ENCODE data around the gene GAL3ST3. TPM values are rescaled to one million over a fixed set of nuclear protein-coding genes. Genes with fewer than 3 reads are reported as not detected.

The GAL3ST3 gene
- total and polyA plus RNA-seq, 4 donors: not detected

DNA sequence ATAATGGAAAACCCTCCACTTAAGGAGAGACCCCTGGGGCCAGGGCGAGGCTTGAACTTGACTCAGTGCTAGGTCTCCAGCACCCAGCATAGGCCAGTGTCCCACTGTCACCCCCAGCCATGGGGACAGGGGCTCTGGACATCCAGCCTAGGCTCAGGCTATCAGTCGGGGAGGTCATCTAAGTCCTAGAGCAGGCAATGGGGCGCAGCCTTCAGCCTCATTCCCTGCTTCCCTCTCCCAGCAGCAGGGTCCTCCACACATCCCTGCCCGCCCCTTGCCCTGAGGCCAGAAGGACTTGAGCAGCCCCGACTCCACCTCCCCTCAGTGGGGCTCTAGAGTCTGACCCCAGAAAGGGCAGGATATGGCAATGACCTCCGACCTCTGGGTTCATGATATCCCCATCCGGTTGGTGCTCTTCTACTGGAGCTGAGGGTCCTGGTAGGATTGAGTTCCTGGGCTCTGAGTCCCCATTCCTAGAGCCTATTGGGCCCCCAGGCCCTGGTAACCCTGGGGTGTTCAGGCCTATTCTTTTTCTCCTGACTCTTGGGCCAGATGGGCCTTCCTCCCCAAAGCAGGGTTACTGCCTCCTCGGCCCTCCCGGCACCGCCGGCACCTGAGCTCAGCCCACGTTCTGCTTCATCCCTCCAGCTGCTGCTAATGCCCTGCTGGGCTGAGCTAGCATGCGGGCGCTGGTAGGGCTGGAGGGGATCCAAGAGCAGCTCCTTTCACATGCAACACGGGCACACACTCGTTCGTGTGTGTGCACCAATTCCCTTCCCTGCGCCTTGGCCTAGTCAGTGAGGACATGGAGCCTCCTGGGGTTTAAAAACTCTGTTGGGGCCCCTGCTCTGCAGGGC, 32.8 kb downstream of the GAL3ST3 start:
- ATAC-seq (ENCODE audit: insufficient read depth, low FRiP score) (no peak), DNase-seq (no peak)
- Histone ChIP-seq H3K27ac (ENCODE audit: low read depth in 1 of 2, low read length in 1 of 2) (peak overlapping the region in 1 of 2 donors; percentile 2), H3K4me3 (no peak overlapping the region), H3K9ac (ENCODE audit: insufficient read depth in 1 of 2, low read length in 2 of 2) (no peak overlapping the region), H3K4me1 (ENCODE audit: control insufficient read depth in 5 of 5, insufficient read depth in 5 of 5, low read length in 5 of 5) (peaks cover 0 to 9% (median 0%) of the 10 kb centered on the region in 5 donors), H3K9me3 (ENCODE audit: control insufficient read depth in 4 of 4, insufficient read depth in 3 of 4, low read length in 3 of 4) (no peaks in the 10 kb centered on the region), H3K36me3 (ENCODE audit: control insufficient read depth in 4 of 4, insufficient read depth in 4 of 4, low read length in 4 of 4) (no peaks in the 10 kb centered on the region), H3K27me3 (ENCODE audit: control insufficient read depth in 3 of 3, insufficient read depth in 3 of 3, low read length in 2 of 3) (peaks cover 0 to 16% (median 13%) of the 10 kb centered on the region in 3 donors)
- 89 to 93% methylated on average over 18 of the region's 18 CpGs for WGBS, 2 donors
- TF ChIP-seq CTCF (IDR thresholded peaks at IDR 0.05; ENCODE audit: control extremely low read depth, extremely low read depth): no peak

DNA sequence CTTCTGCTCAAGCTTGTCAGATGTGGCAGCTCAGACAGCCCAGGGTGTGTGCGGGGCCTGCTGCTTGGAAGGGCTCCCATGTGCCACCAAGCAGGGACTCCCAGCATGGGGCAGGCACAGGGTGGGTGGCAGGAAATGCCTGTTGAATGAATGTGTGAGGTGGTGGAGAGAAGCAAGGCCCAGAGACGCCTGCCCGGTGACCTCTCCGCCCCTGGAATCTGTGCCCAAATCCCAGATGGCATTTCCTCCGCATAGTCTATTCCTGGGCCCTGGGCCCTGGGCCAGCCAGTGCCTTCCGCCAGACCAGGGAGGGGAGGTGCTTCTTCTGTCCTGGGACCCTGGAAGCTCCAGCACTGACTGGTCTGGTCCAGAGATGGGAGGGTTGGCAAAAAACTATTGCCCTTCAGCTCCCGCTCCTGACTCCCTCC, 33.5 kb downstream of the GAL3ST3 start:
- TF ChIP-seq CTCF (IDR thresholded peaks at IDR 0.05; ENCODE audit: control extremely low read depth, extremely low read depth): no peak
- Histone ChIP-seq H3K9me3 (ENCODE audit: control insufficient read depth in 4 of 4, insufficient read depth in 3 of 4, low read length in 3 of 4) (no peaks in the 10 kb centered on the region), H3K4me3 (no peak overlapping the region), H3K36me3 (ENCODE audit: control insufficient read depth in 4 of 4, insufficient read depth in 4 of 4, low read length in 4 of 4) (no peaks in the 10 kb centered on the region), H3K27ac (ENCODE audit: low read depth in 1 of 2, low read length in 1 of 2) (peak overlapping the region in 1 of 2 donors; percentile 2), H3K27me3 (ENCODE audit: control insufficient read depth in 3 of 3, insufficient read depth in 3 of 3, low read length in 2 of 3) (peaks cover 0 to 23% (median 18%) of the 10 kb centered on the region in 3 donors), H3K9ac (ENCODE audit: insufficient read depth in 1 of 2, low read length in 2 of 2) (no peak overlapping the region), H3K4me1 (ENCODE audit: control insufficient read depth in 5 of 5, insufficient read depth in 5 of 5, low read length in 5 of 5) (peaks cover 0 to 9% (median 0%) of the 10 kb centered on the region in 5 donors)
- no peak for ATAC-seq (ENCODE audit: insufficient read depth, low FRiP score)
- 69 to 88% methylated on average over 7 of the region's 7 CpGs for WGBS, 2 donors
- no peak for DNase-seq

DNA sequence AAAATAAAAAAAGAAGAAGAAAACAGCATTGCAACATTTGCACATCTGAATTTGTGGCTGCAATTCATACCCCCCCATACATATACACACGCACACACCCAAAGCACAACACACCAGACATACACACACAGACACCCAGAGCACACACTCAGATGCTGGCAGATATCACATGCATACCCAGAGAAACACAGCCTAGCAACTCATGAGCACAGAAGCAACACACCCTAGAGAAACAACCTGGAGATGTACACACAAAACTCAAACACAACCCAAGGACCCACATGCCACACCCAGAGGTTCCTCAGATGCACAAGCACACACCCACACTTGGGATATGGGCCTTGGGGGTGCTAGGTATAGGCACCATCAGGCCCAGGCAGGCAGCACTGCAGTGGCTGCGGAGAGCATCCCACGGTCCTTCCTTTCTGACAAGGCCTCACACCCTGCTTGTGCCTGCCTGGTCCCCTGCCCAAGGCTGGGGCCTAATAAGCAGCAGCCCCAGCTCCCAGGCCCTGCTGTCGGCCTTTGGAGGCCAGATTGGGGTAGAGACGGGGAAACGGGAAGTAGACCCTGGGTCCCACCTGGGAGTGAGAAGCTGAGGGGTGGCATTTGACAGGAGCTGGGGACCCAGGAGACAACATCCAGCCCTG, 34.0 kb downstream of the GAL3ST3 start:
- WGBS, 2 donors: 76 to 85% methylated on average over 6 of the region's 6 CpGs
- DNase-seq (no peak), ATAC-seq (ENCODE audit: insufficient read depth, low FRiP score) (no peak)
- no peak for TF ChIP-seq CTCF (IDR thresholded peaks at IDR 0.05; ENCODE audit: control extremely low read depth, extremely low read depth)
- peaks cover 0 to 24% (median 20%) of the 10 kb centered on the region in 3 donors for H3K27me3 ChIP-seq (ENCODE audit: control insufficient read depth in 3 of 3, insufficient read depth in 3 of 3, low read length in 2 of 3)
- no peak overlapping the region for H3K9ac ChIP-seq (ENCODE audit: insufficient read depth in 1 of 2, low read length in 2 of 2)
- H3K36me3 ChIP-seq (ENCODE audit: control insufficient read depth in 4 of 4, insufficient read depth in 4 of 4, low read length in 4 of 4): no peaks in the 10 kb centered on the region
- no peak overlapping the region for H3K4me3 ChIP-seq
- H3K27ac ChIP-seq (ENCODE audit: low read depth in 1 of 2, low read length in 1 of 2): peak overlapping the region in 1 of 2 donors; percentile 38
- no peaks in the 10 kb centered on the region for H3K9me3 ChIP-seq (ENCODE audit: control insufficient read depth in 4 of 4, insufficient read depth in 3 of 4, low read length in 3 of 4)
- H3K4me1 ChIP-seq (ENCODE audit: control insufficient read depth in 5 of 5, insufficient read depth in 5 of 5, low read length in 5 of 5): peaks cover 0 to 9% (median 0%) of the 10 kb centered on the region in 5 donors
